GM12872 (cell line): ENCODE data around the gene ERCC3.

Source experiments
- TF ChIP-seq, protein P1 (sequence below): IDR thresholded peaks from 3 replicates; pipeline ENCODE4 v1.5.1; 2011; ENCODE audit warnings: low read depth, mild to moderate bottlenecking, low read length, moderate library complexity; ENCODE audit not compliant: insufficient read depth

ERCC3 gene

GRCh38 chr2:127321303-127321702, 27.4 kb upstream of the ERCC3 start:
- TF ChIP-seq, protein P1, sequence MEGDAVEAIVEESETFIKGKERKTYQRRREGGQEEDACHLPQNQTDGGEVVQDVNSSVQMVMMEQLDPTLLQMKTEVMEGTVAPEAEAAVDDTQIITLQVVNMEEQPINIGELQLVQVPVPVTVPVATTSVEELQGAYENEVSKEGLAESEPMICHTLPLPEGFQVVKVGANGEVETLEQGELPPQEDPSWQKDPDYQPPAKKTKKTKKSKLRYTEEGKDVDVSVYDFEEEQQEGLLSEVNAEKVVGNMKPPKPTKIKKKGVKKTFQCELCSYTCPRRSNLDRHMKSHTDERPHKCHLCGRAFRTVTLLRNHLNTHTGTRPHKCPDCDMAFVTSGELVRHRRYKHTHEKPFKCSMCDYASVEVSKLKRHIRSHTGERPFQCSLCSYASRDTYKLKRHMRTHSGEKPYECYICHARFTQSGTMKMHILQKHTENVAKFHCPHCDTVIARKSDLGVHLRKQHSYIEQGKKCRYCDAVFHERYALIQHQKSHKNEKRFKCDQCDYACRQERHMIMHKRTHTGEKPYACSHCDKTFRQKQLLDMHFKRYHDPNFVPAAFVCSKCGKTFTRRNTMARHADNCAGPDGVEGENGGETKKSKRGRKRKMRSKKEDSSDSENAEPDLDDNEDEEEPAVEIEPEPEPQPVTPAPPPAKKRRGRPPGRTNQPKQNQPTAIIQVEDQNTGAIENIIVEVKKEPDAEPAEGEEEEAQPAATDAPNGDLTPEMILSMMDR = no peak

DNA sequence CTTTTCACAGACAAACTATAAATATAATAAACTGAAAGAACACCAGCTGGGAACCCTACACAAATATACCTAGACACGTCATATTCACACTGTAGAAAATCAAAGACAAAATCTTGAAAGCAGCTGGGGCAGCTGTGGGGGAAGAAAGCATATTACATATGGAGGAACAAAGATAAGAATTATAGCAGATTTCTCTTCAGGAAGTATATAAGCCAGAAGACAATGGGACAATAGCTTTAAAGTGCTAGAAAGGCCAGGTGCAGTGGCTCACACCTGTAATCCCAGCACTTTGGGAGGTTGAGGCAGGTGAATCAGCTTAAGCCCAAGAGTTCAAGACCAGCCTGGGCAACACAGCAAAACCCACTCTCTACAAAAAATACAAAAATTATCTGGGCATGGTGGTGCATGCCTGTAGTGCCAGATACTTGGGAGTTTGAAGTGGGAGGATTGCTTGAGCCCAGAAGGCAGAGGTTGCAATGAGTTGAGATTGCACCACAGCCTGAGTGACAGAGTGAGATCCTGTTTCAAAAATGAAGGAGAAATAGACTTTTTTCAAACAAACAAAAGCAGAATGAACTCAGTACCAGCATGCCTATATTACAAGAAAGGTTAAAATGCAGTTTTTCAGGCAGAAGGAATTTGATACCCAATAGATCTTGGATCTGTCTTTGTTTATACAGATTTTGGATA, 26.8 kb upstream of the ERCC3 start:
- TF ChIP-seq, protein P1 = no peak

DNA sequence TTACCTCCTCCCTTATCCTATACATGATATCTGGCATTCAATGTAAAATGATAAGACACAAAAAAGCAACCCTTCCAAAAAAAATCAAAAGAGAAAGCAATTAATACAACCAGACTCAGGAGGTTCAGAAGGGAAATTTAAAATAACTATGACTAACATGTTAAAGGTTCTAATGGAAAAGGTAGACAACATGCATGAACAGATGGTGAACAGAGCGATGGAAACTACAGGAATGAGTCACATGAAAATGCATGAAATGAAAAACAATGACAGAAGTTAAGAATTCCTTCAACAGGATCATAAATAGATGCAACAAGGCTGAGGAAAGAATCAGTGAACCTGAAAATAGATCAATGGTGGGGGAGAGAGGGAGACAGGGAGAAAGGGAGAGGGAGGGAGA, 26.1 kb upstream of the ERCC3 start:
- TF ChIP-seq, protein P1 = no peak

DNA sequence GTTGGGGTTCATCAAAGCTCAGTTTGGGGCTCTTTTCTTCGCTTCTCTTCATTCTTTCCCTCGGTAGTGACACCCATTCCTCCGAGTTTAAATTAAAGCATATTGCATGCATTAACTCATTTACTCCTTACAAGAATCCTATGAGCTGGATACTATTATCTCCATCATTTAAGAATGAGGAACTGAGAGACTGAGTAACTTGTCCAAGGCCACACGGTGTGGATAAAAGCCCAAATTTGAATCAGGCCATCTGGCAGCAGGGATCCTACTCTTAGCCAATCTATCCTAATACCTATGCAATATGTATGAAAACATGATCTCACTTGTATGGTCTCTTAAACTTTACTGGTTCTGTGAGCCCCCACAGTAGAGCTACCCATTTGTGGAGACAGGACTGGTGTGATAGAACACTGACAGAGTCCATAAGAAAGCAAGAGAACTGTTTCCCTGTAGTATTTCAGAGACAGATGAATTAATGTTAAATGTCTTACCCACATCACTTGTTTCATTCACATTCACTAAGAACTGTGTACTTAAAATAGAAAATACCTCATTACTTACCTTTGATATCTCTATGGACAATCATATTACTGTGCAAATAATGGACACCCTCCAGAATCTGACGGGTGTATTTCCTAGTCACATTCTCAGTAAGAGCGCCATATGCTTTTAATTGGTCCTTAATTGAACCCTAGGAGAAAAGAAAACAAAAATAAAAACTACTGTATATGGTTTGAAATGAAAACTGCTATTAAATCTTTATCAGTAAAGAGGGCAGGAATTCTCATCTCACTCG, 20.4 kb upstream of the ERCC3 start:
- TF ChIP-seq, protein P1 = no peak

DNA sequence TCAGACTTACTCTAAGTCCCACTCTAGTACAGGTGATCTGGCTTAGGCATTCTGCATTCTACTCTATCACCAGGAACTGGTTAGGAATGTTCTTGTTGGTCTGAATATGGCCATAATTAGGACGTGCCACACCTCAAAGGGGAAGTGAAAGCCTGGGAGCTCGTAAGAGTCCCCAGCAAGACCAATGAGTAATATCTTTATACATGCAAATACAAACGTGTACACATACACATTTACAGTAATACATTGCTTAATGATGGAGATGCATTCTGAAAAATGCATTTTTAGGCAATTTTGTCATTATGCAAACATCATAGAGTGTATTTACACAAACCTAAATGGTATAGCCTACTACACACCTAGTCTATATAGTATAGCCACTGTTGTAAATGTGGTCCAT, 19.5 kb upstream of the ERCC3 start:
- TF ChIP-seq, protein P1 = no peak

- TF ChIP-seq, protein P1 = no peak
Observed at GRCh38 chr2:127310980-127311379, 17.0 kb upstream of the ERCC3 start.

- TF ChIP-seq, protein P1 = no peak
Observed at GRCh38 chr2:127309468-127309867, 15.5 kb upstream of the ERCC3 start.
